H1 (cell line): ENCODE measurements around the gene DCBLD1. TPM values are rescaled to one million over a fixed set of nuclear protein-coding genes. Genes with fewer than 3 reads are reported as not detected.

Experiments used
- ASH2L ChIP-seq: fragments of 200-600, 300-600 bp; sonication (generic); IDR thresholded peaks from one replicate; pipeline ENCODE4 v1.7.1; 2017; ENCODE audit warnings: low read length
- BRCA1 ChIP-seq: IDR thresholded peaks from 2 replicates; pipeline ENCODE4 v1.6.1; 2012; ENCODE audit warnings: low read depth, low read length, improper control_type of control experiment
- CBX8 ChIP-seq: fragments of 300-800, 300-1000 bp; sonication (generic); IDR thresholded peaks from 2 replicates; pipeline ENCODE4 v1.7.1; 2016; ENCODE audit warnings: low read depth, low read length, borderline replicate concordance
- CHD7 ChIP-seq: fragments of 300-600 bp; sonication (generic); IDR thresholded peaks from 2 replicates; pipeline ENCODE4 v1.7.1; 2012; ENCODE audit warnings: low read length, moderate library complexity, mild to moderate bottlenecking, inconsistent platforms; ENCODE audit not compliant: insufficient replicate concordance
- EZH2 ChIP-seq: fragments of 200-600 bp; sonication (generic); IDR thresholded peaks from 2 replicates; pipeline ENCODE4 v1.7.1; 2012; ENCODE audit warnings: low read depth, mild to moderate bottlenecking, moderate library complexity, low read length, inconsistent platforms; ENCODE audit not compliant: severe bottlenecking
- KDM1A ChIP-seq: fragments of 200-600, 300-600 bp; sonication (generic); IDR thresholded peaks from 2 replicates; pipeline ENCODE4 v1.7.1; 2016; ENCODE audit warnings: mild to moderate bottlenecking, low read length, borderline replicate concordance
- POLR2A ChIP-seq, 2 experiments: IDR thresholded peaks; 1 replicate in 1 of 2; 2 replicates in 1 of 2; pipeline ENCODE4 v1.6.1; 2011; ENCODE audit warnings: low read depth in 2 of 2, low read length in 2 of 2, mild to moderate bottlenecking in 2 of 2; ENCODE audit errors: control extremely low read depth in 1 of 2
- SIRT6 ChIP-seq: IDR thresholded peaks from one replicate; pipeline ENCODE4 v1.7.1; 2012; ENCODE audit warnings: low read length, inconsistent platforms
- polyA plus RNA-seq, 7 experiments: library from polyadenylated mRNA; depleted of rRNA in 3 of 7; stranded (reverse) in 5 of 7; unstranded in 2 of 7; fragments of >200 nt in 5 of 7; fragments of 200-250 nt in 2 of 7; gene quantifications; 1 replicate in 5 of 7; 2 replicates in 1 of 7; 4 replicates in 1 of 7; pipeline versions ENCODE4 v1.2.1 to v1.2.3, GENCODE V29; 2011 to 2013; ENCODE audit warnings: missing spikeins in 2 of 7, mixed read lengths in 2 of 7
- total RNA-seq: library from RNA; stranded (reverse); fragmentation: NEBNext Ultra II Directional; extraction: Animal tissue kit (Norgen Biotek cat#: 25700); gene quantifications from 2 replicates; pipeline ENCODE4 v1.2.1, GENCODE V29; 2021
- TF ChIP-seq, protein P1 (sequence below): IDR thresholded peaks from 2 replicates; pipeline ENCODE4 v1.6.1; 2011; ENCODE audit warnings: low read length, improper control_type of control experiment
- TF ChIP-seq, protein P2 (sequence below): IDR thresholded peaks from 2 replicates; pipeline ENCODE4 v1.6.1; 2012; ENCODE audit warnings: low read length, inconsistent platforms

The DCBLD1 gene
- total and polyA plus RNA-seq, 2 of the 8 experiments (the other 6 are each of a cell fraction or from before 2014, with no cell fraction given) = 3.9 to 11.2 TPM

DNA sequence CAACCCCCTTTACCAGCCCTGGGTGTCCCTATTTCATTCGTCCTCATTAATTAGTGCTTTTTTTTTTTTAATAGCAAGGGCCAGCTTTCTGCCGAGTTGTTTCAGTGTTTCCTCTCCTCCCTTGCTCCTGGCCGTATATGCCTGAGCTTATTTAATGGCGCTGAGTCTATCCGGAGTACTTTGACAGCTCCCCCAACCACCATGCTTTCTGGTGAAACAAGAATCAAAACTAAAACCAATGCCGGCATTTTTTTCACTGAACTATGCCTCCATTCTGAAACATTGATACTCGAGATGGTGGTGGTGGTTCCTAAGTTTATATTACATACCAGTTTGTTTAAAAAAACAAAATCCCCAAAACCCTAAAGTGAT, 1.2 kb downstream of the DCBLD1 start (continued):
- TF ChIP-seq CHD7 (no peak), KDM1A (no peak), CBX8 (no peak), BRCA1 (no peak), ASH2L (no peak), EZH2 (no peak), SIRT6 (no peak), POLR2A (IDR thresholded peaks at IDR 0.05; ENCODE audit: control extremely low read depth in 1 of 2, low read depth in 2 of 2, low read length in 2 of 2) (no peak)
- TF ChIP-seq, protein P1, sequence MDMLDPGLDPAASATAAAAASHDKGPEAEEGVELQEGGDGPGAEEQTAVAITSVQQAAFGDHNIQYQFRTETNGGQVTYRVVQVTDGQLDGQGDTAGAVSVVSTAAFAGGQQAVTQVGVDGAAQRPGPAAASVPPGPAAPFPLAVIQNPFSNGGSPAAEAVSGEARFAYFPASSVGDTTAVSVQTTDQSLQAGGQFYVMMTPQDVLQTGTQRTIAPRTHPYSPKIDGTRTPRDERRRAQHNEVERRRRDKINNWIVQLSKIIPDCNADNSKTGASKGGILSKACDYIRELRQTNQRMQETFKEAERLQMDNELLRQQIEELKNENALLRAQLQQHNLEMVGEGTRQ = no peak
- TF ChIP-seq, protein P2, sequence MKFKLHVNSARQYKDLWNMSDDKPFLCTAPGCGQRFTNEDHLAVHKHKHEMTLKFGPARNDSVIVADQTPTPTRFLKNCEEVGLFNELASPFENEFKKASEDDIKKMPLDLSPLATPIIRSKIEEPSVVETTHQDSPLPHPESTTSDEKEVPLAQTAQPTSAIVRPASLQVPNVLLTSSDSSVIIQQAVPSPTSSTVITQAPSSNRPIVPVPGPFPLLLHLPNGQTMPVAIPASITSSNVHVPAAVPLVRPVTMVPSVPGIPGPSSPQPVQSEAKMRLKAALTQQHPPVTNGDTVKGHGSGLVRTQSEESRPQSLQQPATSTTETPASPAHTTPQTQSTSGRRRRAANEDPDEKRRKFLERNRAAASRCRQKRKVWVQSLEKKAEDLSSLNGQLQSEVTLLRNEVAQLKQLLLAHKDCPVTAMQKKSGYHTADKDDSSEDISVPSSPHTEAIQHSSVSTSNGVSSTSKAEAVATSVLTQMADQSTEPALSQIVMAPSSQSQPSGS = no peak
